Caco-2 (cell line): ENCODE data around the gene PPFIBP2. TPM values are rescaled to one million over a fixed set of nuclear protein-coding genes. Genes with fewer than 3 reads are reported as not detected.

Experiments
- BruUV-seq: library from RNA; stranded (reverse); fragments of 400-500 nt; replicated peaks from 2 replicates; lab custom pipeline; 2021; lab: Mats Ljungman, UMichigan
- CTCF ChIA-PET: fragments of 300-600 bp; sonication (Branson Sonifier 250); formaldehyde crosslinking; loops from one replicate; lab custom pipeline; 2022; ENCODE audit warnings: antibody characterized with exemption; lab: Charles Lee
- POLR2A ChIA-PET: fragments of 300-600 bp; sonication (Branson Sonifier 250); formaldehyde crosslinking; loops from one replicate; lab custom pipeline; 2022; ENCODE audit warnings: antibody characterized with exemption; lab: Charles Lee
- DNase-seq, 2 experiments: peaks; one replicate each; pipeline versions ENCODE4 v3.0.0 to v3.0.0-alpha.2; 2020 to 2022
- H3K27me3 ChIP-seq: replicated peaks from 2 replicates; pipeline ENCODE4 v1.6.0; 2011; ENCODE audit warnings: low read length; ENCODE audit not compliant: control insufficient read depth, insufficient read depth
- H3K36me3 ChIP-seq: 2 replicates; pipeline ENCODE4 v1.5.1; 2011; ENCODE audit warnings: low read length; ENCODE audit not compliant: control insufficient read depth, insufficient read depth
- H3K4me1 ChIP-seq: fragments of 250-450 bp; sonication (Bioruptor Pico); 2 replicates; pipeline ENCODE4 v1.5.1; 2020; ENCODE audit warnings: mild to moderate bottlenecking
- H3K4me3 ChIP-seq: 2 replicates; pipeline ENCODE4 v1.5.1; 2011; ENCODE audit warnings: low read depth, mild to moderate bottlenecking, control low read depth, low read length
- H3K9me3 ChIP-seq: fragments of 250-450 bp; sonication (Bioruptor Pico); 2 replicates; pipeline ENCODE4 v1.5.1; 2020; ENCODE audit warnings: mild to moderate bottlenecking, moderate library complexity
- H3K27ac Mint-ChIP-seq: one replicate; pipeline ENCODE4 v1.8.0; 2022; ENCODE audit warnings: mixed read lengths; ENCODE audit not compliant: unreplicated experiment
- H3K27me3 Mint-ChIP-seq: one replicate; pipeline ENCODE4 v1.8.0; 2022; ENCODE audit warnings: mixed read lengths; ENCODE audit not compliant: insufficient read depth, unreplicated experiment
- H3K36me3 Mint-ChIP-seq: one replicate; pipeline ENCODE4 v1.8.0; 2022; ENCODE audit warnings: mild to moderate bottlenecking, mixed read lengths; ENCODE audit not compliant: insufficient read depth, unreplicated experiment
- H3K4me1 Mint-ChIP-seq: one replicate; pipeline ENCODE4 v1.8.0; 2022; ENCODE audit warnings: low read depth, mixed read lengths; ENCODE audit not compliant: unreplicated experiment
- H3K4me3 Mint-ChIP-seq: one replicate; pipeline ENCODE4 v1.8.0; 2022; ENCODE audit warnings: mild to moderate bottlenecking, moderate library complexity, mixed read lengths; ENCODE audit not compliant: unreplicated experiment
- H3K9me3 Mint-ChIP-seq: one replicate; pipeline ENCODE4 v1.8.0; 2022; ENCODE audit warnings: mixed read lengths; ENCODE audit not compliant: unreplicated experiment
- CTCF ChIP-seq, 2 experiments: fragments of 200-600 bp in 1 of 2; IDR thresholded peaks; 1 replicate in 1 of 2; 2 replicates in 1 of 2; pipeline versions ENCODE4 v1.5.1 to v1.8.0; 2011 to 2022; ENCODE audit warnings: antibody characterized with exemption in 1 of 2, control low read depth in 1 of 2, inconsistent platforms in 1 of 2, low read depth in 1 of 2, low read length in 1 of 2, mild to moderate bottlenecking in 1 of 2, moderate library complexity in 1 of 2; ENCODE audit not compliant: insufficient read depth in 1 of 2, severe bottlenecking in 1 of 2, unreplicated experiment in 1 of 2
- intact Hi-C: fragments of 100-400 bp; cut with micrococcal nuclease; formaldehyde crosslinking; loops from one replicate; pipeline ENCODE4 v1.10.0; 2022; ENCODE audit not compliant: unreplicated experiment
- total RNA-seq: library from RNA; stranded (reverse); gene quantifications from 2 replicates; pipeline ENCODE4 v1.2.3, GENCODE V29; 2022

Gene PPFIBP2
- total RNA-seq, 1 experiment from 2014 or later = 72.5 TPM

GRCh38 chr11:7645206-7645605 is 131.4 kb downstream of the PPFIBP2 start:
- no peaks in the 10 kb centered on the region for H3K27me3 Mint-ChIP-seq
- Histone ChIP-seq H3K27me3 (no peaks in the 10 kb centered on the region), H3K4me3 (no peak overlapping the region), H3K4me1 (peaks cover 4% of the 10 kb centered on the region; the same call in 1 of the 2 replicates), H3K9me3 (no peaks in the 10 kb centered on the region), H3K36me3 (peaks cover 10% of the 10 kb centered on the region)
- ChIA-PET POLR2A (no interaction called here), CTCF (interaction anchor here (1.2 kb wide), 1 partner anchor 73 kb away, joined by 4 read pairs; no protein-coding TSS in a partner anchor)
- H3K36me3 Mint-ChIP-seq = peaks cover 81% of the 10 kb centered on the region
- no peak for TF ChIP-seq CTCF (IDR thresholded peaks at IDR 0.05; ENCODE audit: insufficient read depth in 1 of 2, low read depth in 1 of 2, low read length in 1 of 2, severe bottlenecking in 1 of 2, unreplicated experiment in 1 of 2)
- no peak for DNase-seq
- no TSS peak for BruUV-seq
- H3K4me3 Mint-ChIP-seq = no peak overlapping the region
- H3K4me1 Mint-ChIP-seq = peaks cover 14% of the 10 kb centered on the region
- no peaks in the 10 kb centered on the region for H3K9me3 Mint-ChIP-seq
- H3K27ac Mint-ChIP-seq = peak overlapping the region; percentile 66
- intact Hi-C loops = no loop called here

GRCh38 chr11:7646866-7647265 is 133.1 kb downstream of the PPFIBP2 start:
- ChIA-PET CTCF (interaction anchor here (1.6 kb wide), 1 partner anchor 75 kb away, joined by 5 read pairs; no protein-coding TSS in a partner anchor), POLR2A (no interaction called here)
- H3K9me3 Mint-ChIP-seq = no peaks in the 10 kb centered on the region
- no peak for DNase-seq
- H3K9me3 ChIP-seq = no peaks in the 10 kb centered on the region
- intact Hi-C loops = no loop called here
- H3K4me1 Mint-ChIP-seq = peaks cover 6% of the 10 kb centered on the region
- H3K27me3 ChIP-seq = no peaks in the 10 kb centered on the region
- no peak overlapping the region for H3K27ac Mint-ChIP-seq
- no peak overlapping the region for H3K4me3 Mint-ChIP-seq
- H3K36me3 Mint-ChIP-seq = peaks cover 84% of the 10 kb centered on the region
- H3K4me3 ChIP-seq = no peak overlapping the region
- no peak for TF ChIP-seq CTCF (IDR thresholded peaks at IDR 0.05; ENCODE audit: insufficient read depth in 1 of 2, low read depth in 1 of 2, low read length in 1 of 2, severe bottlenecking in 1 of 2, unreplicated experiment in 1 of 2)
- no TSS peak for BruUV-seq
- H3K4me1 ChIP-seq = peaks cover 4% of the 10 kb centered on the region; the same call in 1 of the 2 replicates
- peaks cover 16% of the 10 kb centered on the region for H3K36me3 ChIP-seq
- H3K27me3 Mint-ChIP-seq = no peaks in the 10 kb centered on the region

- peaks cover 84% of the 10 kb centered on the region for H3K36me3 Mint-ChIP-seq
- intact Hi-C loops = no loop called here
- ChIA-PET POLR2A (no interaction called here), CTCF (interaction anchor here (1.6 kb wide), 1 partner anchor 77 kb away, joined by 5 read pairs; no protein-coding TSS in a partner anchor)
- TF ChIP-seq CTCF (IDR thresholded peaks at IDR 0.05; ENCODE audit: insufficient read depth in 1 of 2, low read depth in 1 of 2, low read length in 1 of 2, severe bottlenecking in 1 of 2, unreplicated experiment in 1 of 2) = no peak
- Histone ChIP-seq H3K36me3 (peaks cover 18% of the 10 kb centered on the region), H3K27me3 (no peaks in the 10 kb centered on the region), H3K4me3 (no peak overlapping the region), H3K4me1 (peaks cover 4% of the 10 kb centered on the region; the same call in 1 of the 2 replicates), H3K9me3 (no peaks in the 10 kb centered on the region)
- H3K27me3 Mint-ChIP-seq = no peaks in the 10 kb centered on the region
- no TSS peak for BruUV-seq
- no peak for DNase-seq
- H3K27ac Mint-ChIP-seq = no peak overlapping the region
- H3K4me1 Mint-ChIP-seq = peaks cover 6% of the 10 kb centered on the region
- no peak overlapping the region for H3K4me3 Mint-ChIP-seq
- no peaks in the 10 kb centered on the region for H3K9me3 Mint-ChIP-seq
Observed at GRCh38 chr11:7648264-7648663, 134.5 kb downstream of the PPFIBP2 start.
